ENCODE data around the gene HSF4.

GRCh38 chr16:67148221-67148620 lies 16.3 kb upstream of the HSF4 start:
- TF ChIP-seq, protein P1, sequence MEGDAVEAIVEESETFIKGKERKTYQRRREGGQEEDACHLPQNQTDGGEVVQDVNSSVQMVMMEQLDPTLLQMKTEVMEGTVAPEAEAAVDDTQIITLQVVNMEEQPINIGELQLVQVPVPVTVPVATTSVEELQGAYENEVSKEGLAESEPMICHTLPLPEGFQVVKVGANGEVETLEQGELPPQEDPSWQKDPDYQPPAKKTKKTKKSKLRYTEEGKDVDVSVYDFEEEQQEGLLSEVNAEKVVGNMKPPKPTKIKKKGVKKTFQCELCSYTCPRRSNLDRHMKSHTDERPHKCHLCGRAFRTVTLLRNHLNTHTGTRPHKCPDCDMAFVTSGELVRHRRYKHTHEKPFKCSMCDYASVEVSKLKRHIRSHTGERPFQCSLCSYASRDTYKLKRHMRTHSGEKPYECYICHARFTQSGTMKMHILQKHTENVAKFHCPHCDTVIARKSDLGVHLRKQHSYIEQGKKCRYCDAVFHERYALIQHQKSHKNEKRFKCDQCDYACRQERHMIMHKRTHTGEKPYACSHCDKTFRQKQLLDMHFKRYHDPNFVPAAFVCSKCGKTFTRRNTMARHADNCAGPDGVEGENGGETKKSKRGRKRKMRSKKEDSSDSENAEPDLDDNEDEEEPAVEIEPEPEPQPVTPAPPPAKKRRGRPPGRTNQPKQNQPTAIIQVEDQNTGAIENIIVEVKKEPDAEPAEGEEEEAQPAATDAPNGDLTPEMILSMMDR (IDR thresholded peaks at IDR 0.05) = no peak
- TF ChIP-seq POLR2A (IDR thresholded peaks at IDR 0.05) = no peak

Measured in esophagus squamous epithelium (tissue), 4 donors.